ENCODE measurements around the gene TIFAB.

Gene TIFAB

DNA sequence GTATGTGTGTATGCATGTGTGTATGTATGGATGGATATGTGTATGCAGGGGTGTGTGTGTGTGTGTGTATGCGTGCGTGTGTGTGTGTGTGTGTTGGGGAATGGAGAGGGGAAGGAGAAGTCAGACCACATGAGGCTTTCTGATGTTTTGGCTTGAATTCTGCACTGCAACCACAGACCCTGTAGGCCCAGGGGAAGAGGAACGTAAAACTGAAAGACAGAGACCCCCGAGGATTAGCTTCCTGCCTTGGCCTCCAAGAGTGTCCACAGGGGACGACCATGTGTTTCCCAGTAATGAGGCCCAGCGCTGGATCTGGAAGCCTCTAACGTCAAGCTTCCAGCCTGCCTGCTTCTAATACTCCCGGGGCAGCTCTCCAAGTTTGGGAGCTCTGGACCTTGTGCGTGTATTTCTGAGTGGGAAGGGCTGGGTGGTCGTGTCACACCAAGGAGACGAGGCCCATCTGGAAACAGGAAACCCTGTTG, 10.8 kb downstream of the TIFAB start:
- no peak for DNase-seq

- no peak for DNase-seq
These were observed 11.2 kb downstream of the TIFAB start for GRCh38 chr5:135440916-135441315.

- no peak for DNase-seq
These were observed 12.6 kb downstream of the TIFAB start for GRCh38 chr5:135439231-135440205.

- no peak for DNase-seq
These were observed 13.4 kb downstream of the TIFAB start for GRCh38 chr5:135438636-135439221.

GRCh38 chr5:135437796-135438560, 14.2 kb downstream of the TIFAB start:
- no peak for DNase-seq

GRCh38 chr5:135437422-135437795, 14.7 kb downstream of the TIFAB start:
- no peak for DNase-seq

- no peak for DNase-seq
These were observed 15.2 kb downstream of the TIFAB start for GRCh38 chr5:135436951-135437418.

- DNase-seq: no peak
These were observed 16.5 kb downstream of the TIFAB start for GRCh38 chr5:135435467-135436330.

- DNase-seq: no peak
These were observed 17.3 kb downstream of the TIFAB start for GRCh38 chr5:135434591-135435466.

DNA sequence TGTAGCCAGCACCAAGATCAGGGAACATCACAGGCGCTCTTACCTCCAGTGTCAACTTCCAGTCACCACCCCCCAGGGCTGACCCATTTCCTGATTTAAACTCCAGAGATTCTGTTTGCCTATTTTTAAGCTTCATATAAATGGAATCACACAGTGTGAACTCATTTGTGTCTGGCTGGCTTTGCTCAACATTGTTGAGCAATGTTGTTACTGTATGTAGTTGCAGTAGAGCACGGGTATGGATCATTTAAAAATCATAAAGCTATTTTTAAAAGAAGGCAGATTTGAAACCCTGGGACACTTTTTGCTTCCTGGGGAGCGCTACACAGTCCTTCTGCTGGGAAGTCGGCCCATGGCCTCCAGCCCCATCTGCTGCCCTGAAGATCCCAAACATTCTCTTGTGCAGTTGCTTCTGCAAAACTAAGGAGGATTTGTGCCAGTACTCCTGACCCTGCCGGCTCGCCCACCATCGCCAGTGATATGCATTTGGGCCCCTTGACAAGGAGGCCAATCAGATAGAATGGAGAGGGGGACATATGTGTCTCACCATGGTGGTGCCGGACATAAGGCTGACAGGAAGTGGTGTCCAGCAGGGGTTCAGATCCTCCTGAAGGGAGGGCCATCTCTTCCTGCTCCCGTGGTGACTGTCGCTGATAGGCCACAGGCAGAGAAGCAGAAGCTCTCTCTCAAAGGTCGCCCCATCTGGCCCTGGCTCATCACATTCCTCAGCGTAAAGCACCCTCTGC, 18.3 kb downstream of the TIFAB start:
- no peak for DNase-seq

GRCh38 chr5:135432113-135432512, 20.0 kb downstream of the TIFAB start:
- DNase-seq: no peak

DNA sequence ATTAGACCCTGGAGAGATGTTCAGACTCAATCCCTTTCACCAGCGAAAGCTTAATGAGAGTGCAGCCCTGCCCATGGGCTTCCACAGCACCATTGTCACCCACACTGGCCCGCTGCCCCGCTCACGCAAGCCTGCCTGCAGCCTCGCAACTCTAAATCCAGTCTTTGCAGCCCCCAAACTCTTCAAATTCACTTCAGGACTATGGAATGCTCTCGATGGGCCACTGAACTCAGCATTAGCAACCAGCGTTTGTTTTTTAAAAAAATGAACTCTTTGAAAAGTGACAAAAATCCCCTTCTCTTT, 22.1 kb downstream of the TIFAB start:
- DNase-seq: no peak

DNA sequence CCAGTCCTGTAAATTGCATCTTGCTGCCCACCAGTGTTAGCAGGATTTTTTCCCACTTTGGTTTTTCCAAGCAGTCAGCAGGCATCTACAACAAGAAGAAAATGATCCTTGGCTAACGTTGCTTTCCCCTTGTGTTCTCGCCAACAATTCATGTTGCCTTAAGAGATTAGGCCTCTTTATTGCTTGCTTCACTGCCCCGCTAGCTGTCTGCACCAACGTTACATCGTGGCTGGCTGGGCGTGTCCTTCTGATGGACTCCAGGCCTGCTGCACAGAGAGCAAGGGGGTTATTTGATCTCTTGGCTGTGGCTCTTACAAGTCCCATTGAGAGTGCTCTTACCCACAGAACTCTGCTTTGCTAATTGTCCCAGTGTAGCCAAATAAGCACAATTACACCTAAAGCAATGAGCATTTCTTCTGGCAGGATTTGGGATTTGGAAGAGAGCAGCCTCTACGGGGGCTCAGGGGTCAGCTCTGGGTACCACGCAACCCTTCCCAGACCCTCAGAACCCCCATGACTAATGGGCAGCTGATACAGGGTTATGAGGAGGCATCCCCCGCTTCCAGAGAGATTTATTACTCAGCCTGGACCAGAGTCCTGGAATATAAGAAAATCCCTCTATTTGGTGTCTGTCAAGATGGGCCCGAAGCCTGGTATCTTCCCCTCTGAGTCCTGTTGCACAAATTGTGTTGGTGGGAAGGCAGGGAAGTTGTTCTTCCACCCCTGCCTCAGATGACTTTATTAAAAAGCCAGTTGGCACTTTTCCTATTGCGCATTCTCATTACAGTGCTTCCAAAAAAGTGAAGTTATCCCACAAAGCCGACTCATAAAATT, 22.6 kb downstream of the TIFAB start:
- no peak for DNase-seq

DNA sequence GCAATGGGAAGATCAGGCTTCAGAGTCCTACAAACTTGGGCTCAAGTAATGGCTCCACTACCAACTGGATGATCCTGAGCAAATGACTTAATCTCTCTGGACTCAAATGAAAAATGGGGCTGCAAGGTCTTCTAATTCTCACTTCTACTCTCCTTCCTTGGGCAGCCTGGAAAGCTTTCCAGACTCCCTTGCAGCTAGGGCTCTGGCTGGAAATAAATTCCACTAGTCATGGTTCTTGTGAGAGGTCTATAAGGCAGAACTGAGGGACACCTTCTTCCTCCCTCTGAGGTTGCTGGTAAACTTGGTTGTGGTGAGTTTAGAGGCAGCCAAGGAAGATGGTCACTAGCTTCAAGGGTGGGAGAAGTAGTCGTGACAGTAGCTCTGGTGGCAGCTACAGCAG, 23.6 kb downstream of the TIFAB start:
- no peak for DNase-seq

DNA sequence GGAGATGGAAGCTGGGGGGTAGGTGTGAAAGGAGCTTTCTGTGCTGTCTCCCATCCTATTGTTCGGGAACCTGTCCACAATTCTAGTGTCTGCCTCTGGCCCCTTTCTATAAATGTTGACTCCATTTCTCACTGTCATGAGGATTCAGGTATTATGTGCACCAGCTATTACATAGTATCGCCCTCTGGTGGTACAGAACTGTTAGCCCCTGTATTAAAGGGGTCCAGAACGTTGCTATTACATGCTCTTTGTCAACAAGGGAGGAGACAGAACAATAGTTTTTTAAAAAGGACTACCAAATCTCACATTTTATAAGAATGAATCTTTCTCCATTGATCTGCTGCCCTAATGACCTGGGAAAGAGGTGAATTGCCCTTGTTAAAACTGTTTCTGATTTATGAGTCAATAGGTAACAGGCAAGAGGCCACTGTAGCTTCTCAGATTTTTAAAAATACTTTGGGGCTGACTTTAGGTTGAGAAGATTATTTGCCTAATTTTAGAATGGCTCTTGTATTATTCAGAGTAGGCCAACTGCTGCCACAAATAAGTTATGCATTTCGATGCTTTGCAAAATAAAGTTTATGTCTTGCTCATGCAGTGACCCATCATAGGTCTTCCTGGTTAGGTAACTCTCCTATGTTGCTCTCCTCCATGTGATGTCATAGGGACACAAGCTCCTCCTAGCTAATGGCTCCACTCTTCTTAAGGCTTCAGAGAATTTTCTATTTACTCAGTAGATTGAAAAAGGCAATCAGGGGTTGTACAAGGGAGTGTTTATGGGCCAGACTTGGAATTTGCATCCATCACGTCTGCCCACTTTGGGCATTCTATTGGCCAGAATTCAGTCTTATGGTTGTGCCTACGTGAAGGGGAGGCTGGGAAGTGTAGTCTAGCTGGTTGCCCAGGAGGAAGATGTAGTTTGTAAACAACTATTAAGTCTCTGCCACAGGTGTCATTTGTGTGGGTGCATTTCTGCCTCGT, 25.8 kb downstream of the TIFAB start:
- DNase-seq: no peak

GRCh38 chr5:135425641-135426040, 26.5 kb downstream of the TIFAB start:
- DNase-seq: no peak

DNA sequence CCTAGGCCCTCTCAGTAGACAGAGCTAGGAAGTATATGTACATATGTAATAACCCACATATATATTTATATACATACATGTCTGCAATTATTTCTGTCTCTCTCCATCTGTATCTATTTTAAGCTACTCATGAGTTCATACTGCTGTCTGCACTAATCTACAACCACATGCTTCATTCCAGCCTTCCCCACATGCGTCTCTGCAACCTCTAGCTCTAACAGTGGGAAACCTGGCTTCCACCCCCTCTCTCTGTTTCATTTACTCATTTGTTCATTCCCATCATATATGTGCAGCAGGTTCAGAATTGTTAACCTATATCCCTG, 28.3 kb downstream of the TIFAB start:
- DNase-seq: no peak

DNA sequence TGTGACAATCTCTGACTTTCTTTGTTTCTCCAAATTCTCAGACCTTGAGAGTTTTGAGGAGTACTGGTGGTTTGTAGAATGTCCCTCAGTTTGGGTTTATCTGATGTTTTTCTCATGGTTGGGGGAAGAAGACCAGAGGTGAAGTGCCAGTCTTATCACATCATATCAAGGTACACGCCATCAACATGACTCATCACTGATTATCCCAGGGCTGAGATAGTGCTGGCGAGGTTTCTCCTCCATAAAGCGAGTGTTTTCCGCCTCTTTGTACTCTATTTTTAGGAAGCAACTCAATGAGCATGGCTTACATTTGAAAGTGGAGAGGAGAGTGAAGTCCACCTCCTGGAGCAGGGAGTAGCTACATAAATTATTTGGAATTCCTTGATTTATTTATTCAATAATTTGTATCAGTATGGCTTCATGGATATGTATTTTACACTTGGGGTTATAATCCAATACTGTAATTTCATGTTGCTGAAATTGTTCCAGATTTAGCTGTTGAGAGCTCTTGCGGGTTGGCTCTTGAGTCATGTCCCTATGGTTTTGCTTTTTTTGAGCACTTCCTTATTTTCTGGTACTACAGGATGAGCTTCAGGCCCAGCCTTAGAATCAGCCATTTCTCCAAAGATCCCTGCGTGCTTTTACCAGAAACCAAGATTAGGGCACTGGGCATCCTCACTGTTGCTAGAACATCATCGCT, 28.9 kb downstream of the TIFAB start:
- no peak for DNase-seq

Measured in activated naive CD4-positive, alpha-beta T cell (primary cell).